NCI-H774 (cell line): ENCODE measurements around the gene POLR1G.
A peak's percentile ranks its signal among the peaks of the same experiment; 100 is the strongest.

Source experiments
- DNase-seq: peaks from one replicate; lab custom pipeline; 2025; lab: John Stamatoyannopoulos, UW

The POLR1G gene

DNA sequence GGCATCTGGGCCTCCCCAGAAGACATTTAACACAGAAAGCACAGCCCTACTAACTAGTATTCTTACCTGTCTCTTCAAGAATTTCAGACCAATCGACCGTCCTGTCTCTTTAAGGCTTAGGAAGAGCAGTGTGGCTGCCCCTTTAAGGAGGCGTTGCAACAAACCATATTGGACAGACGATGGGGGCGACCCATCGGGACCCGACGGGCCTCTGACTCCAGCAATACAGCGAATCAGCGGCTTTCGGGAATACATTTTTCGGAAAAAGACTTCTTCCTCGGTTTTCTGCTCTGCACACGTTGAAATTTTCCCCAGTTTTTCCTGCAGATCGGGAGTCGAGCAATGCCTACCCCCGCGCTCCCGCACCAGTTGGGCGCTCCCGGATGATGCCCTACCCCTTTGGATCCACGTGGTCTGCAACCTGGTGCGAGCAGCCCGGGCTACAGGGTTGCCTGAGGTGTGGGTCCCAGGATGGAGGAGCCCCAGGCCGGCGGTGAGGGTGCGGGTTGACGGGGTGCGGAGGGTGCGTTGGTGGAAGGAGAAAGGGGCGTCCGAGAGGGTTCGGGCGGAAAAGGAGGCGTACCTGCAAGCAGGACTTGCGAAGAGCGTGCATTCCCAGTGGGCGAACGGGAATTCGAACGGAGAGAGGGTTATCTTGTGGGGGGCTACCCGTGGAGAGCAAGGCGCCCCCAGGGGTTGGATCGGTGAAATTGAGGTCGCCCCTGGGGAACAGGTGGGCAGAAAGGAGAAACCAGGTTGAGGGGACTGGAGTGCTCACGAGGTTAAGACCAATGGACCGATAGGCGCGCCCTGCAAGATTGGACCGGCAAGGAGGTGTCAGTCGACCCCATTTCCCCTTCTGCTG lies at the start of gene POLR1G:
TSS of gene POLR1G (plus strand) at position 419 of the 865 bp plus-strand sequence. CDS start at position 472, 53 bp downstream.
- peak; percentile 74 for DNase-seq

DNA sequence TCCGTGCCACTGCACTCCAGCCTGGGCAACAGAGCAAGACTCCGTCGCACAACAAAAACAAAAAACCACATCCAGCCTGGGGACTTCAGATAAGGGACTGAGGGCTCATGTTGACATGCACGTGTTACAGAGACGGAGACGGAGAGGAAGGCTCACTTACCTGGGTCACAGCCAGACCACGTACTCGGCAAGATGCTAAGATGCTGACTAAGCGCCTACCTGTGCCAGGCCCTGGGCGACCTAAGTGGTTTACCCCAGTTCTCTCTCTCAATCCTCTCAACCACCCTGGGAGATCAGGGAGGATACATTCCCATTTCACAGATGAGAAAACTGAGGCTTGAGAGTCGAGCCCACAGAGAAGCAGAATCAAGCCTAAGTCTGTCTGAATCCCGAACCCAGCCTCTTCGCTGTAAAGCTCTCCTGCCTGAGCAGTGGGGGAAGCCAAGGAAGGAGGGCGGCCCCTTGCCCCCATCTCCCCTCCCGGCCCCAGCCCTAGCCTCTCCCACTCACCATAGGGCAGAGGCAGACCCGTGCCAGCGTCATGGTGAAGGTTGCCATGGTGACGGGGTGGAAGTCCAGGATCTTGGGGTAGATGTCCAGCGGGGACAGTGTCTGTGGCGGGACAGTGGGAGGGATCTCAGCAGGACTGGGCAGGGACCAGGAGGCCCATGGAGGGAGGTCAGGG lies 49.5 kb upstream of the POLR1G start:
- no peak for DNase-seq

- no peak for DNase-seq
These were observed 49.0 kb upstream of the POLR1G start for GRCh38 chr19:45357445-45357783.

GRCh38 chr19:45358213-45358792 lies 48.1 kb upstream of the POLR1G start:
- no peak for DNase-seq

- DNase-seq: no peak
These were observed 44.8 kb upstream of the POLR1G start for GRCh38 chr19:45361608-45362007.

DNA sequence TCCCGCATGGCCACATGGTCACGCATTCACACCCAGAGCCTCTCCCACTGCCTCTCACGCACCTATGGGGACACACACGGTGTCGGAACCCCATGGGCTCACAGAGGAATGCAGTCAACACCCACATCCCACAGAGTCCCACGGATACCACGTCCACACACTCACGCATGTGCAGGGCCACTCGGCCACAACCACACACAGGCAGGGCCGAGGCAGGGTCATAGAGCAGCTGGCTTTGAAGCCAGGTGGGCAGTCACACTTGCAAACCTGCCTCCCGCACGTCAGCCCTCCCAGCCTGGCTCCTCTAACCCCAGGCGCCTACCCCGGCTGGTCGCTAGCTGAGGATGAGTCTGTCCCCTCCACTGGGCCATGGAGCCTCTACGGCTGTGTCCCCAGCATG lies 44.2 kb upstream of the POLR1G start:
- no peak for DNase-seq

DNA sequence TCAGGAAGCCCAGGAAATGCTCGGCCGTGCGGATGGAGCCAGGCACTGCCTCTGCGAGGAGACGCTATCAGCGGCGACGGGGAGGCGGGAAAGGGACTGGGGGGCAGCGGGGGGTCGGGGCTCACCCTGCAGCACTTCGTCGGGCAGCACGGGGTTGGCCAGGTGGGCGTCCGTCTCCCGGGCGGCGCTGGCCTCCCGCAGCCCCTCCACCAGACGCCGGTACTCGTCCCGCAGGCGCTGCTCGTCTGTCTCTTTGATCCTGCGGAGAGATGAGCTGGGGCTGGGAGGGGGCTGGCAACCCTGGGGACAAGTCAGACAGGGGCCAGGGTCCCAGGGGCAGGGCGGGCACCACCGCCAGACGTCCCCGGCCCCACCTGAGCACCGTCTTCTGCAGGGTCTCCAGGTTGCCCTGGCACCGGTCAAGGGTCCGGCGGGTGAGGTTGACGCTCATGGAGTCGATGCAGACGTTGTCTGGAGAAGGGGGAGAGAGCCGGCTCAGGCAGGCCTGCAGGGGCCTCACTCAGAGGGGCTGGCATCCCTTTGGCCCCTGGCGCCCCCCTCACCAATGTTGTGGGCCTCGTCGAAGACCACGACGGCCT lies 42.5 kb upstream of the POLR1G start:
- no peak for DNase-seq

- DNase-seq: no peak
These were observed 41.7 kb upstream of the POLR1G start for GRCh38 chr19:45364696-45365095.

DNA sequence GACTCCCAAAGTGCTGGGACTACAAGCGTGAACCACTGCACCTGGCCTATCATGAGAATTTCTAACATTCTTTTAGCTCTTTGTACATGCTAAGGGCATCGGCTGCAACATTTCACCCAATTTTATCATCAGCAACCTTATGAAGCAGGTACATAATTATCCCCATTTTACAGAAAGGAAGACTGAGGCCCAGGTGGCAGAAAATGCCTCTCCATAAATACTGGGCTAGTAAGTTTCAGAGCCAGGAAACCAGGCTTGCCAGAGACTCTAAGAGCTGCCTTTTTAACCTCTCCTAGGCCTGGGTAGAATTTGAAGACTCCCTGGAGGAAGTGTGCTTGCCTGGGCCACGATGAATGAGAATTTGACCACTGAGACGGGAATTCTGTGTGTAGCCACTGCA lies 38.3 kb upstream of the POLR1G start:
- DNase-seq: no peak

GRCh38 chr19:45368737-45369340 lies 37.6 kb upstream of the POLR1G start:
- no peak for DNase-seq

DNA sequence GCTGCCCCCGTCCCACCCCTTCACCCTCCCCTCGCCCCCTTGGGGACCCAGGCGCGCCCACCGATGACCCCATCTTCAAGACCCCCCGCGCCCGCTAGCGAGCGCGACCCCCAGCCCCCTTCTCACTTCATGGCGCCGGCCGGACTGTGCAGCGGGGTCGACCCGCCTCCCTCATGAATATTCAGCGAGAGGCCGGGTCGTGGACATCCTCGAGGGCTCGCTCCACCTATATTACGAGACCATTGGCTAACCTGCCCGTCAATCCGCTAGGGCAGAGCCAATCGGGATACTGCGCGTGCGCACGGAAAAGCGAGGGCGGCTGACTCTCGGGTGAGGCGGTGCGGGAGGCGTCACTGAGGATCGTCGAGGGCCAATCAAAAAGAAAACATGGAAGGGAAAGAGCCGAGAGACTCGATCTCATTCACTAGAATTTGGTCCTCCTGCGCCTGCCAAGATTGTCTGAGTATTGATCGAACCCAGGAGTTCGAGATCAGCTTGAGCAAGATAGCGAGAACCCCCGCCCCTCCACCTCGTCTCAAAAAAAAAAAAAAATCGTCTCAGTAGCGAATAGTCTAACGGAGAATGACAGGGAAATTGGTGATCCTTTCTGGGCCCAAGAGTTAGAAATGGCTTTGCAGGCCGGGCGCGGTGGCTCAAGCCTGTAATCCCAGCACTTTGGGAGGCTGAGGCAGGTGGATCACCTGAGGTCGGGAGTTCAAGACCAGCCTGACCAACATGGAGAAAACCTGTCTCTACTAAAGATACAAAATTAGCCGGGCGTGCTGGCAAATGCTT lies 35.8 kb upstream of the POLR1G start, which contains the start of gene ERCC2:
TSS of gene ERCC2 (minus strand) at position 164 of the 795 bp plus-strand sequence. CDS start at position 131, 33 bp downstream.
- DNase-seq: peak; percentile 99

- no peak for DNase-seq
These were observed 30.3 kb upstream of the POLR1G start for GRCh38 chr19:45376045-45376724.

GRCh38 chr19:45380107-45380506 lies 26.3 kb upstream of the POLR1G start:
- DNase-seq: no peak

- no peak for DNase-seq
These were observed 24.0 kb upstream of the POLR1G start for GRCh38 chr19:45382426-45382825.

DNA sequence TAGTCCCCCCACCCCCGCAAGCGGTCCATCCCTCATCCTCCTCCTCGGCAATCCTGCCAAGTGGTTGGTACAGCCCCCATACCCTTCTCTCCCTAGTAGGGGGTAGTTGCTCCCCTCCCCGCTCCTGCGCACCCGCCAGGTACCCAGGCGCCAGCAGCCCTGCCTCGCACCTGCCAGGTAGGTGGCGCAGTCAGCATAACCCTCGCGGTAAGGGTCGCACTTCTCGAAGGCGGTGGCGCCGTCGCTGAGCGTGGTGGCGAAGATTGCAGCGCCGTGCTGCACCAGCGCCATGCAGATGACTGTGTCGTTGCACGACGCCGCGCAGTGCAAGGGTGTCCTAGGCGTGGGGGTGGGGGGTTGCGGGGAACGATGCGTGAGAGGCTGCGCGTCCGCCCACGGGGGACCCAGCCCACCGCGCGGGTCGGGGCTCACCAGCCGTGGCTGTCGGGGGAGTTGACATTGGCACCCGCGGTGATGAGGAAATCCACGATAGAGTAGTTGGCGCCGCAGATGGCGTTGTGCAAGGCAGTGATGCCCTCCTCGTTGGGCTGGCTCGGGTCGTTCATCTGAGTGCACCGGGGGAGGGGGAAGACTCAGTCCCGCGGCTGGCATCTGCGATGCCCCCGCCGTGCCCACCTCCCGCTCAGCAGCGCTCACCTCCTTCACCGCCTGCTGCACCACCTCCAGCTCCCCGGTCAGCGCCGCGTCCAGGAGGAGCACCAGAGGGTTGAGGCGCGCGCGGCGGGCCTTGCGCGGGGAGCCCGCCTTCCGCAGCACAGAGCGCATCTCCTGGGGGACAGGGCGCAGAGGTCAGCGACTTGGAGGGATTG lies 20.8 kb upstream of the POLR1G start:
- DNase-seq: no peak

DNA sequence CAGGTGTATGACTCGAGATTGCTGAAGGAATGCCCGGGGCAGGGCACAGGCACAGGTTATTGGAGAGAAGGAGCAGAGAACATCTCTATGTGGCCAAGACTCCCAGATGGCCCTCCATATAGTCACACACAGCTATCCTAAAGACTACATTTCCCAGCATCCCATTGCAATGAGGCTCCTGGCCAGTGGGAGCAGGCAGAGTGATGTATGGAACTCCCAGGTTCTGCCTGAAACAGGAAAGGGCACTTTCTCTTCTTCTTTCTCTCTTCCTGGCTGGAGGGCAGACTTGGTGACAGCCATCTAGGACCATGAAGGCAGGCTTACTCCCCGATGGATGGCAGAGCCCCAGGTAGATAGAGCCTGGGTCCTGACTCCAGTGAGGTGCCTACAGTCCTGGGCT lies 15.1 kb upstream of the POLR1G start:
- DNase-seq: no peak

GRCh38 chr19:45391871-45392665 lies 14.4 kb upstream of the POLR1G start:
- DNase-seq: no peak

DNA sequence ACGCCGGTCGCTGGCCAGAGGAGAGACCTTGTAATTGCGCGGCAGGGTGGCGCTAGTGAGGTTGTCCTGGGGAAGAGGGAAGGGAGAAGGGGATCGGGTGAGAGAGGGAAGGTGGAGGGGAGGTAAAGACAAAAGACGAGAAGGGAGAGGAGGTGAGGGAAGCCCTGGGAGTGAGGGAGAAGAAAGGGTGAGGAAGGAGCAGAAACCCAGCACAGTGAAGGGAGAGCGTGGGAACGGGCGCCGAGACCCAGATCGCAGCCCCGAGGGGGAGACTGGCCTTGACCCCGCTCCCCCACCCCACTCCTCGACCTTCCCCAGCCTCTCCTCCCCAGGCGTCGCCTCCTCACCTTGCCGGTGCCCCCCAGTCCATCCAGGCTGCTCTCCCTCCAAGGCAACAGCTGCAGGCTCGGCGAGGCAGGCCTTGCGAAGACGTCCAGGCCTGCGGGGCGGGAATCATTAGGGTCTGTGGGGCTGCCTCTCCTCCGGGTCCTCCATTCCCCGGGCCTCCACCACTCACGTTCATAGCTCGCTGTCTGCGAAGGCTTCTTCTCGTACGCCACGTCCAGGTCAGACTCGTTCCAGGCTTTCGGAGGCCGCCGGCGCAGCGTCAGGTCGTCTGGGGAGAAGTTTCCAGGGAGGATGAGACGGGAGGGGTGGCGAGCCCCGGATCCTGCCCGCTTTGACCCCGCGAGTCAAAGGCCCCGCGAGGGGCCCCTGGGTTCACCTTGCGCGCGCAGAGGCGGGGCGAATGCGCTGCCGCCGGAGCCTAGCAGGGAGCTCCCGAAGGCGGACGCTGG lies 10.4 kb upstream of the POLR1G start:
- no peak for DNase-seq
